HG02798 (cell line): ENCODE data around the gene MMS19.

Experiments
- ATAC-seq: cut with Tn5 transposase; IDR thresholded peaks from one replicate; pipeline ENCODE4 v1.9.1; 2021; ENCODE audit warnings: mild to moderate bottlenecking; ENCODE audit not compliant: unreplicated experiment, poor library complexity

The MMS19 gene

GRCh38 chr10:97468162-97468561, 30.1 kb downstream of the MMS19 start:
- ATAC-seq = no peak

- ATAC-seq = no peak
These were observed 31.5 kb downstream of the MMS19 start for GRCh38 chr10:97466755-97467154.

DNA sequence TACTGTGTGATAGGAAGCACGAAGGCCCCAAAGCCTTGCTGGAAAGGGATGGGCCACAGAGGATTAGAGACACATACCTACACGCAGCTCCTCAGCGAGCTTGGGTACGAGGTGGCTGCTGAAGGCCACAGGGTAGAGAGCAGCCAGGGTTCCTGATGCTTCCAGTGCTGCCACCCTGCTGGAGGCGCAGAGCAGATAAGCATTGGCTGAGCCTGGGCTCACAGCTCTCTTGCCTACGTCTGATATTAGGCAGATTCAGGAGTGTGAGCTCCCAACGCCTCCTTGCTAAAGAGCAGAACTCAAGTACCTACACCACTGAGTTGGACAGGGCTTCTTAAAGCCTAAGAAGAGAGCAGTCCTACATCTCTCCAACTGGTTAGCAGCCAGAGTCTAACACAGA, 32.2 kb downstream of the MMS19 start:
- no peak for ATAC-seq

- no peak for ATAC-seq
These were observed 34.0 kb downstream of the MMS19 start for GRCh38 chr10:97464226-97464625.

- ATAC-seq = peak; percentile 53
These were observed 34.7 kb downstream of the MMS19 start for GRCh38 chr10:97463363-97464132.

GRCh38 chr10:97462309-97462708, 35.9 kb downstream of the MMS19 start:
- no peak for ATAC-seq

GRCh38 chr10:97459933-97460332, 38.3 kb downstream of the MMS19 start:
- no peak for ATAC-seq

DNA sequence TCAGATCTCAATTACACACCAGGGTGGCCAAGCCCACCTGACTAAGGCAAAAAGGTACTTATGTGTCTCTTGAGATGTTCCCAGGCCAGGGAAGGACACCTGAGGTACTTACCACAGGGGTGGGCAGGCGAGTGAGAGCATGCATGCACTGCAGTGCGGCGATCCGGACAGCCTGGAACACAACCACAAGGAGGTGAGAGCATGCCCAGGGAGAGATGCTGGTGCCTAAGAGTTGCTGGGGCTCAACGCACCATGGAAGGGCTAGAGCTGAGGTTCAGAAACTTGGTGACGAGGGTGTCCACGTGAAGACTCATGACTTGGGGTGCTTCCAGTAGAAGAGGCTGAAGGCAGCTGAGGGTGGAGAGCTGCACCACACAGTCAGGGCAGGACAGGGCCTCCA, 39.1 kb downstream of the MMS19 start:
- no peak for ATAC-seq

DNA sequence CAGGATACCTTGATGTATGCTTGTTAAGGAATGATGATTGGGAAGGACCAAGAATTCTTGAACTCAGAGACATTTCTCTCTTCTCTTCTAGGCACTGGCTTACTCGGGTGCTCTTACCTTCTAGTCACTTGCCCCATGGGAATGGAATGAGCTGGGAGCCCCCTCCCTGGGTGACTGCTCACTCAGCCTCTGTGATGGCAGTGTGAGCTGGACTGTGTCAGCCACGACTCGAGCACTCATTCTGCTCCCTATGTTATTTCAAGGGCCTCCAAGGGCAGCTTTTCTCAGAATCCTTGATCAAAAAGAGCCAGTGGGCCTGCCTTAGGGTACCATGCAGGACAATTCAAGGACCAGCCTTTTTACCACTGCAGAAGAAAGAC, 41.5 kb downstream of the MMS19 start:
- no peak for ATAC-seq

DNA sequence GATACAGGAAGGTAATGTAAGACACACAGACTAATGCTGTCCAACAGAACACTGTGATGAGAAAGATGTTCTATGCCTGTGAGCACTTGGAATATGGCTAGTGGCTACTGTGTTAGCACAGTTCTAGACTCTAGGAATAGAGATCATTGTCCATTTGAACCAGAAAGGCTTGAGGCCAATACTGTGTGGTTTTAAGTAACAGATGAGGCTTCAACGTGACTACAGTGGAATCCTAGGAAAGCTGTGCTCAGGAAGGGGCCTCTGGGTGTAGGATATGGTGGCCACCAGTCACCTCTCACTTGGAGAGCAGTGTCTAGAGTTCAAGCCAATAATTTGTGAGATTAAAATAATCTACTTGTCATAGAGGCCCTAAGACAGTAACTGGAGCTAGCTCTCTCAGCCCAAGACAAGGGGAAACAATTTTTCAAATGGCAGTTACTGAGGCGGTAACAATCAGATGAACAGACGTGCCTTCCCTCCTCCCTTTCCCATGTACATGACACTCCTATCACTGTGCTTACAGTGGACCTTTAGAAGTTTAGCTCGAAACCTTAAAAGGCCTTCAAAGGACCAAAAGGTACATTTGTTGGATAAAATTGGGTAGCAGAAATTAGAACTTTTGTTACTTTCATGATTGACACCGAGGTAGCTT, 42.1 kb downstream of the MMS19 start:
- ATAC-seq = no peak

GRCh38 chr10:97454330-97455036, 43.7 kb downstream of the MMS19 start:
- no peak for ATAC-seq

DNA sequence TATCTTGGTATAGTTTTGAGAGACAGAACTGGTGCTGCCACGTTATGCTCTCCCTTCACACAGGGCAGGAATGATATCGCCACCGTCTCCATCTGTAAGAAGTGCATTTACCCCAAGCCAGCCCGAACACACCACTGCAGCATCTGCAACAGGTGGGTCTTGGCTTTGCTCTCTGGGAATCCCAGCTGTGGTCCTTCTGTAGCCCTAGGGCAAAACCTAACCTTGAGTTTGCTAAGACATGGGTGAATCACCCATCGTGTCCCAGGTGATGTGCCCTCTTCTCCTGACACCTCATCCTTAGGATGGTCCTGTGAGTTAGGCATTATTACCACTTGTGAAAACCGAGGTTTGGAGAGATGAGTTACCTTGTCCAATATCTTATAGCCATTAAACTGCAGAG, 45.9 kb downstream of the MMS19 start:
- no peak for ATAC-seq

DNA sequence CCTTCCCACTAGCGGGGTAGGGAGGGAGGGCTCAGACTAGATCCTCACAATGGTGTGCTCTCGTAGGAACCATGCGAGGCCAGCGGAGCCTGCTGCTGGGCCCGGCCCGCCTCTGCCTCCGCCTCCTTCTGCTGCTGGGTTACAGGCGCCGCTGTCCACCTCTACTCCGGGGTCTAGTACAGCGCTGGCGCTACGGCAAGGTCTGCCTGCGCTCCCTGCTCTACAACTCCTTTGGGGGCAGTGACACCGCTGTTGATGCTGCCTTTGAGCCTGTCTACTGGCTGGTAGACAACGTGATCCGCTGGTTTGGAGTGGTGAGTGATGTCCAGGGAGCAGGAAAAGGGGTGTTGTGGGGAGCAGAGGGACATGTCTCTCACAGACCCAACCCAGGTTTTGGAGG, 46.6 kb downstream of the MMS19 start:
- no peak for ATAC-seq

DNA sequence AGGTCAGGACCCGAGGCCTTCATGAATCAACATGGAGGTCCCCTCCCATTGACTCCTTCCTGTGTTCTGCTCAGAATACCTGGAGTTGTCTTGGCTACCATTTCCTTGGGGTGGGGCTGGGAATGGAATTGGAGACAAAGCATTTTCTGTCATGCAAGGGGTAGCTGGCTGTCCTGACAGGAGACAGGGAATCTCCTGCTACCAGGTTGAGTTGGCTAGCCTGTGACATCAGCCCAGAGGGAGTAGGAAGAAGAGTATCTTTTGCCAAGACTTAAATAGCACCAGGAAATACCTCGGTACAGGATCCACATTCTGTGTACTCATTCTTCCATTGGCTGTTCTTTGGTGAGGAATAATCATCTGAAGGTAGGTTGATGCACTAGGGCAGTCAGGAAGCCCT, 47.4 kb downstream of the MMS19 start:
- ATAC-seq = no peak

- peak; percentile 98 for ATAC-seq
These were observed 52.2 kb downstream of the MMS19 start, which contains the start of the genes EXOSC1 and ZDHHC16 for GRCh38 chr10:97445722-97446639. Gene EXOSC1 (minus strand): TSS chr10:97446006. CDS start chr10:97445985, 21 bp downstream. Gene ZDHHC16 (plus strand): TSS chr10:97446175. CDS start chr10:97451676, 5,501 bp downstream.

GRCh38 chr10:97445357-97445721, 52.9 kb downstream of the MMS19 start:
- ATAC-seq = no peak

DNA sequence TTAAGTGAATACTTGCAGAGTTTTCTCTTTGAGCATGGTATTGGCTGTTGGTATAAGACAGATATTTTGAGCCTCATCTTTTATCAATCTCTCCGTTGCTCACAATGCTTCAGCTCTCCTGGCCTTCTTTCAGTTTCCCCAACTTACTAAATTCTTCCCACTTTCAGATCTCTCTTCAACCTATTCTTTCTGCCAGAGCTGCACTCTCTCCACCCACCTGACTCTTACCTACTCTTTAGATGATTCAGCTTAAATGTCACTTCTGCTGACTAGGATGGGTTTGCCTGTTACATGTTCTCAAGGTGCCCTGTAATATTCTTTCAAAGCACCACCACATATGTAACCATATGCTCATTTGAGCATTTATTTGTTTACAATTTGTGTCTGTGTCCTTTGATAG, 54.0 kb downstream of the MMS19 start:
- no peak for ATAC-seq

DNA sequence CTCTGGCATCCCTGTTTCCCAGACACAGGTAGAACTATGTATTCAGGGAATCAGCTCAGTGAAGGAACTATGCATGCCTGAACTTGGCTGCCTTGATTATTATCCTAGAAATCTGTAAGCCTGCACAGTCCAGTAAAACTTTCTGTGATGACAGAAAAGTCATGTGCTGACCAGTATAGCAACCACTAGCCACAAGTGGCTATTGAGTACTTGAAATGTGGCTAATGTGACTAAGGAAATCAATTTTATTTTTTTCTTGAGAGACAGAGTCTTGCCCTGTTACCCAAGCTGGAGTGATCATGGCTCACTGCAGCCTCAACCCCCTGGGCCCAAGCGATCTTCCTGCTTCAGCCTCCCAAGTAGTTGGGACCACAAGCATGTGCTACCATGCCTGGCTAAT, 55.9 kb downstream of the MMS19 start:
- no peak for ATAC-seq

DNA sequence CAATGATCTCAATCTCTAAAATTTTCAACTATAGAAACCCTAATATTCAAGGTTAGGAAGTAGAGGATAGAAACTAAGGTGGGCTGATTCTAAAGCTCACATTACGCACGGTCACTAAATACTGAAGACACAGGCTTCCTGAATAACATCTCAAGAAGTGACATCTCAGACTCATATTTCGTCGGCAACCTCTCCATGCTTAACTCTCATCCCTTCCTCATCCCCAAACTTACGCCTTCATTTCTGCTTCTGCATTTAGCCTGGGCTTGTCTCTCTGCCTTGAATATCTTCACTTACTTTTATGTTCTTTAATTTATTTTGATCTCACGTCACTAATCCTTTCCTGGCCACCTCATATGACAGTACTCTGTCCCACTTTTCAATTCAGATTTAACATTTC, 63.0 kb downstream of the MMS19 start:
- no peak for ATAC-seq

- ATAC-seq = no peak
These were observed 63.7 kb downstream of the MMS19 start for GRCh38 chr10:97434557-97434956.
